H9 (cell line): ENCODE results near the gene DUSP28. TPM values are rescaled to one million over a fixed set of nuclear protein-coding genes. Genes with fewer than 3 reads are reported as not detected.
"Not testable (repeated sequence)": the region's sequence is repeated elsewhere in the genome, so short reads cannot be mapped to it uniquely, and the experiment has no call there.

Experiments
- DNase-seq: peaks from one replicate; pipeline ENCODE4 v3.0.0-alpha.2; 2017
- H2AFZ ChIP-seq: one replicate; pipeline ENCODE4 v1.6.1; 2013; ENCODE audit warnings: mild to moderate bottlenecking, low read length, control low read depth, moderate library complexity
- H2AK5ac ChIP-seq: 2 replicates; pipeline ENCODE4 v1.6.1; 2013; ENCODE audit warnings: low read length, control low read depth, mixed read lengths; ENCODE audit not compliant: insufficient read length
- H2BK120ac ChIP-seq: one replicate; pipeline ENCODE4 v1.6.1; 2013; ENCODE audit warnings: low read depth, mild to moderate bottlenecking, low read length, control low read depth, inconsistent platforms; ENCODE audit not compliant: poor library complexity, severe bottlenecking
- H2BK12ac ChIP-seq: 2 replicates; pipeline ENCODE4 v1.6.1; 2013; ENCODE audit warnings: low read length, control low read depth, mixed read lengths, low read depth; ENCODE audit not compliant: insufficient read length
- H2BK15ac ChIP-seq: 2 replicates; pipeline ENCODE4 v1.6.1; 2013; ENCODE audit warnings: low read depth, low read length, control low read depth
- H2BK20ac ChIP-seq: one replicate; pipeline ENCODE4 v1.6.1; 2013; ENCODE audit warnings: low read depth, mild to moderate bottlenecking, low read length, control low read depth, inconsistent platforms; ENCODE audit not compliant: poor library complexity, severe bottlenecking
- H2BK5ac ChIP-seq: 2 replicates; pipeline ENCODE4 v1.6.1; 2013; ENCODE audit warnings: low read length, control low read depth, mixed read lengths; ENCODE audit not compliant: insufficient read length
- H3K14ac ChIP-seq: 2 replicates; pipeline ENCODE4 v1.6.1; 2013; ENCODE audit warnings: low read length, control low read depth; ENCODE audit not compliant: insufficient read depth
- H3K18ac ChIP-seq: 2 replicates; pipeline ENCODE4 v1.6.1; 2013; ENCODE audit warnings: low read depth, mild to moderate bottlenecking, mixed read lengths, low read length, control low read depth; ENCODE audit not compliant: insufficient read length
- H3K23ac ChIP-seq: 2 replicates; pipeline ENCODE4 v1.6.1; 2013; ENCODE audit warnings: low read length, control low read depth, mixed read lengths, low read depth; ENCODE audit not compliant: insufficient read length
- H3K23me2 ChIP-seq: 2 replicates; pipeline ENCODE4 v1.6.1; 2013; ENCODE audit warnings: low read depth, mild to moderate bottlenecking, mixed read lengths, low read length, control low read depth; ENCODE audit not compliant: insufficient read length, poor library complexity, severe bottlenecking
- H3K27ac ChIP-seq: 2 replicates; pipeline ENCODE4 v1.5.1; 2013; ENCODE audit warnings: low read length, control low read depth, mixed read lengths, low read depth; ENCODE audit not compliant: insufficient read length
- H3K27me3 ChIP-seq: 2 replicates; pipeline ENCODE4 v1.6.1; 2013; ENCODE audit warnings: low read length, control low read depth, inconsistent platforms; ENCODE audit not compliant: insufficient read depth
- H3K4ac ChIP-seq: 2 replicates; pipeline ENCODE4 v1.6.1; 2013; ENCODE audit warnings: low read depth, mild to moderate bottlenecking, control low read depth, inconsistent platforms, low read length, moderate library complexity
- H3K4me1 ChIP-seq: 2 replicates; pipeline ENCODE4 v1.6.1; 2013; ENCODE audit warnings: low read length, control low read depth, inconsistent platforms; ENCODE audit not compliant: insufficient read depth
- H3K4me2 ChIP-seq: 2 replicates; pipeline ENCODE4 v1.6.1; 2013; ENCODE audit warnings: low read length, control low read depth, mixed read lengths; ENCODE audit not compliant: insufficient read length, insufficient read depth
- H3K56ac ChIP-seq: 2 replicates; pipeline ENCODE4 v1.6.1; 2013; ENCODE audit warnings: low read depth, mild to moderate bottlenecking, mixed read lengths, low read length, control low read depth; ENCODE audit not compliant: insufficient read length
- H3K79me1 ChIP-seq: 2 replicates; pipeline ENCODE4 v1.6.1; 2013; ENCODE audit warnings: low read depth, mild to moderate bottlenecking, moderate library complexity, low read length, control low read depth, inconsistent platforms; ENCODE audit not compliant: insufficient read depth, poor library complexity, severe bottlenecking
- H3K79me2 ChIP-seq: 2 replicates; pipeline ENCODE4 v1.6.1; 2013; ENCODE audit warnings: low read length, control low read depth, inconsistent platforms; ENCODE audit not compliant: insufficient read depth
- H3K9ac ChIP-seq: 2 replicates; pipeline ENCODE4 v1.6.1; 2013; ENCODE audit warnings: low read length, control low read depth, mixed read lengths; ENCODE audit not compliant: insufficient read length; ENCODE audit errors: extremely low read depth
- H3K9me3 ChIP-seq: one replicate; pipeline ENCODE4 v1.6.1; 2013; ENCODE audit warnings: low read depth, low read length, inconsistent platforms; ENCODE audit not compliant: control insufficient read depth
- H3T11ph ChIP-seq: one replicate; pipeline ENCODE4 v1.6.1; 2013; ENCODE audit warnings: mild to moderate bottlenecking, low read length, control low read depth, inconsistent platforms
- H4K20me1 ChIP-seq: one replicate; pipeline ENCODE4 v1.6.1; 2013; ENCODE audit not compliant: control insufficient read depth, insufficient read length, insufficient read depth
- H4K5ac ChIP-seq: 2 replicates; pipeline ENCODE4 v1.6.1; 2013; ENCODE audit warnings: low read depth, mild to moderate bottlenecking, mixed read lengths, low read length, control low read depth; ENCODE audit not compliant: insufficient read length
- H4K8ac ChIP-seq: replicated peaks from 2 replicates; pipeline ENCODE4 v1.6.1; 2013; ENCODE audit warnings: low read length, control low read depth, mixed read lengths, low read depth; ENCODE audit not compliant: insufficient read length
- H4K91ac ChIP-seq: 2 replicates; pipeline ENCODE4 v1.6.1; 2013; ENCODE audit warnings: low read depth, mild to moderate bottlenecking, moderate library complexity, mixed read lengths, low read length, control low read depth; ENCODE audit not compliant: insufficient read length
- H3K27ac Mint-ChIP-seq, 3 experiments: 2 replicates in 2 of 3; 3 replicates in 1 of 3; pipeline ENCODE4 v1.8.0; 2020 to 2021; ENCODE audit warnings: mixed read lengths in 3 of 3, mild to moderate bottlenecking in 1 of 3, moderate library complexity in 1 of 3
- H3K27me3 Mint-ChIP-seq: 2 replicates; pipeline ENCODE4 v1.8.0; 2021; ENCODE audit warnings: low read depth, mild to moderate bottlenecking, moderate library complexity, mixed read lengths
- H3K36me3 Mint-ChIP-seq, 3 experiments: 2 replicates in 2 of 3; 3 replicates in 1 of 3; pipeline ENCODE4 v1.8.0; 2020 to 2021; ENCODE audit warnings: low read depth in 3 of 3, mixed read lengths in 3 of 3; ENCODE audit not compliant: insufficient read depth in 1 of 3
- H3K4me1 Mint-ChIP-seq, 2 experiments: 2 replicates each; pipeline ENCODE4 v1.8.0; 2020; ENCODE audit warnings: mixed read lengths in 2 of 2
- H3K4me3 Mint-ChIP-seq, 2 experiments: 2 replicates in 1 of 2; 3 replicates in 1 of 2; pipeline ENCODE4 v1.8.0; 2020 to 2021; ENCODE audit warnings: mild to moderate bottlenecking in 2 of 2, mixed read lengths in 2 of 2, moderate library complexity in 1 of 2
- H3K9me3 Mint-ChIP-seq, 2 experiments: 2 replicates in 1 of 2; 3 replicates in 1 of 2; pipeline ENCODE4 v1.8.0; 2020; ENCODE audit warnings: mild to moderate bottlenecking in 2 of 2, mixed read lengths in 2 of 2, moderate library complexity in 1 of 2
- CTCF ChIP-seq: fragments of 200-600 bp; sonication (generic); conservative IDR thresholded peaks from 3 replicates; pipeline ENCODE4 v1.8.0; 2021; ENCODE audit warnings: antibody characterized with exemption, mild to moderate bottlenecking
- WGBS: extraction: QIAGEN DNeasy Blood & Tissue Kit; methylation state at CpG from one replicate; pipeline ENCODE4 v1.1.7; 2013; ENCODE audit warnings: missing lambda C conversion rate, low lambda C conversion rate, mixed read lengths; ENCODE audit not compliant: insufficient read length; ENCODE audit errors: extremely low coverage; 5-methylcytosine and 5-hydroxymethylcytosine counted together
- total RNA-seq: library from RNA; stranded (reverse); gene quantifications from 2 replicates; pipeline ENCODE4 v1.2.1, GENCODE V29; 2021

The DUSP28 gene
- total RNA-seq, 1 experiment from 2014 or later, result 1.6 TPM

GRCh38 chr2:240538031-240538780 lies 22.0 kb upstream of the DUSP28 start:
- Histone ChIP-seq H3K9ac (no peak overlapping the region), H3K56ac (no peak overlapping the region), H3K4me2 (no peak overlapping the region), H3K27ac (no peak overlapping the region), H4K5ac (no peak overlapping the region), H3K27me3 (no peaks in the 10 kb centered on the region), H2AK5ac (no peak overlapping the region), H4K8ac (no peak overlapping the region), H4K91ac (no peak overlapping the region), H3K4me1 (no peaks in the 10 kb centered on the region), H2BK120ac (no peak overlapping the region), H3K9me3 (peaks cover 7% of the 10 kb centered on the region), H3K18ac (no peak overlapping the region), H2BK15ac (no peak overlapping the region), H2BK20ac (no peak overlapping the region), H4K20me1 (no peaks in the 10 kb centered on the region), H3K23ac (no peak overlapping the region), H3K23me2 (no peaks in the 10 kb centered on the region), H3T11ph (no peak overlapping the region), H2AFZ (no peak overlapping the region), H3K79me1 (no peaks in the 10 kb centered on the region), H2BK12ac (no peak overlapping the region), H3K79me2 (no peaks in the 10 kb centered on the region), H3K4ac (no peak overlapping the region), H3K14ac (no peak overlapping the region), H2BK5ac (no peak overlapping the region)
- TF ChIP-seq CTCF, result no peak
- WGBS, result no CpG with 5 or more reads among the region's 43 CpGs
- no peak overlapping the region for H3K4me3 Mint-ChIP-seq
- H3K36me3 Mint-ChIP-seq, result peaks cover 35 to 41% (median 38%) of the 10 kb centered on the region in 3 experiments
- H3K27me3 Mint-ChIP-seq, result no peaks in the 10 kb centered on the region; the same call in 1 of the 2 replicates
- peaks cover 4 to 5% of the 10 kb centered on the region in 2 experiments; a peak in 2 of 4 replicates for H3K4me1 Mint-ChIP-seq
- no peak for DNase-seq
- no peak overlapping the region for H3K27ac Mint-ChIP-seq
- peaks cover 16 to 23% of the 10 kb centered on the region in 2 experiments for H3K9me3 Mint-ChIP-seq

- not testable (repeated sequence) for H3K4me2 ChIP-seq, H3K4me1 Mint-ChIP-seq, H4K20me1 ChIP-seq, H3K9me3 ChIP-seq, H3K56ac ChIP-seq, H3K27ac ChIP-seq, H3K79me2 ChIP-seq, H3K4me1 ChIP-seq, H3K18ac ChIP-seq, H2BK120ac ChIP-seq, H3T11ph ChIP-seq, H2BK15ac ChIP-seq, H3K27ac Mint-ChIP-seq, H2BK5ac ChIP-seq, H3K4me3 Mint-ChIP-seq, H3K14ac ChIP-seq, H3K9ac ChIP-seq, H2AFZ ChIP-seq, H3K23me2 ChIP-seq, H2AK5ac ChIP-seq, H3K27me3 ChIP-seq, H4K91ac ChIP-seq, H3K79me1 ChIP-seq, H4K5ac ChIP-seq, H2BK20ac ChIP-seq, H3K4ac ChIP-seq, H4K8ac ChIP-seq, H3K27me3 Mint-ChIP-seq, H3K23ac ChIP-seq, DNase-seq, H2BK12ac ChIP-seq
- H3K36me3 Mint-ChIP-seq, result peaks cover 32 to 39% (median 38%) of the 10 kb centered on the region in 3 experiments
- no CpG with 5 or more reads among the region's 17 CpGs for WGBS
- peaks cover 11 to 19% of the 10 kb centered on the region in 2 experiments for H3K9me3 Mint-ChIP-seq
Observed at GRCh38 chr2:240539101-240539500, 21.1 kb upstream of the DUSP28 start.
